Activated B cell treated with CpG ODN at 0.5 μM for 24 hours (primary cell): Measurements from ENCODE around the gene MIAT. TPM values are rescaled to one million over a fixed set of nuclear protein-coding genes. Genes with fewer than 3 reads are reported as not detected.

ENCODE experiments used
- ATAC-seq: fragments of 200-7000 bp; cut with Tn5 transposase; one replicate; pipeline ENCODE4 v1.10.0; 2021; ENCODE audit warnings: low read depth, mild to moderate bottlenecking, moderate library complexity
- CTCF ChIA-PET: fragments of 350-600 bp; sonication (Branson Sonifier 250); formaldehyde crosslinking; loops from one replicate; lab custom pipeline; 2021; ENCODE audit warnings: antibody characterized with exemption; lab: Charles Lee
- POLR2A ChIA-PET: fragments of 350-600 bp; sonication (Branson Sonifier 250); formaldehyde crosslinking; loops from one replicate; lab custom pipeline; 2021; ENCODE audit warnings: antibody characterized with exemption; lab: Charles Lee
- DNase-seq: peaks from one replicate; pipeline ENCODE4 v3.0.0; 2022
- H3K27ac Mint-ChIP-seq: one replicate; pipeline ENCODE4 v1.8.0; 2020; ENCODE audit warnings: mixed read lengths
- H3K27me3 Mint-ChIP-seq: one replicate; pipeline ENCODE4 v1.8.0; 2021; ENCODE audit warnings: mixed read lengths
- H3K36me3 Mint-ChIP-seq: one replicate; pipeline ENCODE4 v1.8.0; 2021; ENCODE audit warnings: low read depth, mixed read lengths
- H3K4me1 Mint-ChIP-seq: one replicate; pipeline ENCODE4 v1.8.0; 2021; ENCODE audit warnings: mixed read lengths
- H3K4me3 Mint-ChIP-seq: one replicate; pipeline ENCODE4 v1.8.0; 2020; ENCODE audit warnings: mild to moderate bottlenecking, mixed read lengths
- H3K9me3 Mint-ChIP-seq: one replicate; pipeline ENCODE4 v1.8.0; 2020; ENCODE audit warnings: mixed read lengths
- CTCF ChIP-seq: fragments of 200-600 bp; IDR thresholded peaks from one replicate; pipeline ENCODE4 v1.8.0; 2022; ENCODE audit warnings: antibody characterized with exemption, mild to moderate bottlenecking
- intact Hi-C: fragments of 100-400 bp; cut with micrococcal nuclease; formaldehyde crosslinking; loops from one replicate; pipeline ENCODE4 v1.15.1; 2024
- total RNA-seq: library from RNA; stranded (reverse); gene quantifications from 2 replicates; pipeline ENCODE4 v1.2.3, GENCODE V29; 2022

The MIAT gene
- total RNA-seq, 1 donor from 2014 or later, result 7.3 TPM

- DNase-seq (no peak), ATAC-seq (no peak)
- Mint-ChIP-seq H3K27me3 (peaks cover 3% of the 10 kb centered on the region), H3K9me3 (no peaks in the 10 kb centered on the region), H3K36me3 (no peaks in the 10 kb centered on the region), H3K4me1 (peaks cover 56% of the 10 kb centered on the region), H3K4me3 (no peak overlapping the region), H3K27ac (peak overlapping the region; percentile 81)
- ChIA-PET POLR2A (interaction anchor here (0.6 to 1.3 kb wide), 4 partner anchors 8 to 1097 kb away, joined by 3 to 4 read pairs (median 4); no protein-coding TSS in a partner anchor), CTCF (interaction anchor here (0.7 to 1.3 kb wide), 4 partner anchors 8 to 299 kb away, joined by 3 read pairs; no protein-coding TSS in a partner anchor)
- TF ChIP-seq CTCF, result no peak
- intact Hi-C loops, result no loop called here
Measured at GRCh38 chr22:26663374-26663923, 6.1 kb downstream of the MIAT start.

GRCh38 chr22:26665813-26666231, 8.4 kb downstream of the MIAT start:
- no peak for ATAC-seq
- intact Hi-C loops, result loop anchor here (1.0 kb wide), 2 partner anchors 268 to 302 kb away; no protein-coding TSS in a partner anchor
- DNase-seq, result no peak
- CTCF ChIA-PET, result interaction anchor here (0.6 to 2.7 kb wide), 9 partner anchors 8 to 268 kb away, joined by 3 to 15 read pairs (median 3); partner anchors contain the start of gene MIAT
- H3K27ac Mint-ChIP-seq, result peak overlapping the region; percentile 46
- no peak for TF ChIP-seq CTCF
- POLR2A ChIA-PET, result interaction anchor here (0.6 to 1.3 kb wide), 4 partner anchors 8 to 319 kb away, joined by 3 to 7 read pairs (median 4); partner anchors contain the start of genes HPS4 and SRRD
- no peaks in the 10 kb centered on the region for H3K9me3 Mint-ChIP-seq
- H3K4me3 Mint-ChIP-seq, result peak overlapping the region; percentile 55
- H3K4me1 Mint-ChIP-seq, result peaks cover 71% of the 10 kb centered on the region
- no peaks in the 10 kb centered on the region for H3K36me3 Mint-ChIP-seq
- H3K27me3 Mint-ChIP-seq, result no peaks in the 10 kb centered on the region

- DNase-seq (no peak), ATAC-seq (no peak)
- Mint-ChIP-seq H3K4me1 (peaks cover 84% of the 10 kb centered on the region), H3K9me3 (no peaks in the 10 kb centered on the region), H3K27ac (no peak overlapping the region), H3K36me3 (no peaks in the 10 kb centered on the region), H3K4me3 (no peak overlapping the region), H3K27me3 (no peaks in the 10 kb centered on the region)
- intact Hi-C loops, result no loop called here
- POLR2A ChIA-PET, result interaction anchor here (0.9 kb wide), 1 partner anchor 184 kb away, joined by 6 read pairs; the partner anchor contains the start of genes HPS4 and SRRD
- TF ChIP-seq CTCF, result no peak
- CTCF ChIA-PET, result interaction anchor here (1.2 to 2.7 kb wide), 3 partner anchors 165 to 303 kb away, joined by 4 to 15 read pairs (median 8); partner anchors contain the start of genes HPS4 and SRRD
Measured at GRCh38 chr22:26667140-26667539, 9.8 kb downstream of the MIAT start.

GRCh38 chr22:26669060-26669481, 11.7 kb downstream of the MIAT start:
- DNase-seq, result no peak
- H3K4me1 Mint-ChIP-seq, result peaks cover 93% of the 10 kb centered on the region
- TF ChIP-seq CTCF, result no peak
- CTCF ChIA-PET, result no interaction called here
- no peak for ATAC-seq
- peaks cover 4% of the 10 kb centered on the region for H3K36me3 Mint-ChIP-seq
- H3K27me3 Mint-ChIP-seq, result no peaks in the 10 kb centered on the region
- intact Hi-C loops, result no loop called here
- POLR2A ChIA-PET, result no interaction called here
- no peaks in the 10 kb centered on the region for H3K9me3 Mint-ChIP-seq
- H3K27ac Mint-ChIP-seq, result peak overlapping the region; percentile 20
- no peak overlapping the region for H3K4me3 Mint-ChIP-seq

GRCh38 chr22:26670459-26670858, 13.1 kb downstream of the MIAT start:
- ChIA-PET CTCF (no interaction called here), POLR2A (interaction anchor here (0.7 to 1.6 kb wide), 3 partner anchors 10 to 187 kb away, joined by 3 to 5 read pairs (median 4); partner anchors contain the start of genes HPS4 and SRRD)
- H3K36me3 Mint-ChIP-seq, result peaks cover 14% of the 10 kb centered on the region
- peaks cover 93% of the 10 kb centered on the region for H3K4me1 Mint-ChIP-seq
- intact Hi-C loops, result loop anchor here (5.0 kb wide), 1 partner anchor 1108 kb away; the partner anchor contains the start of gene GRK3
- no peak for TF ChIP-seq CTCF
- no peaks in the 10 kb centered on the region for H3K9me3 Mint-ChIP-seq
- no peak for DNase-seq
- no peaks in the 10 kb centered on the region for H3K27me3 Mint-ChIP-seq
- H3K27ac Mint-ChIP-seq, result peak overlapping the region; percentile 99
- ATAC-seq, result no peak
- peak overlapping the region; percentile 98 for H3K4me3 Mint-ChIP-seq
